OCI-M2 (cell line): ENCODE measurements around the gene HIF1A.
"Not testable (repeated sequence)": the region's sequence is repeated elsewhere in the genome, so short reads cannot be mapped to it uniquely, and the experiment has no call there.

Experiments
- DNase-seq: peaks from one replicate; lab custom pipeline; 2025; ENCODE audit not compliant: unreplicated experiment; lab: John Stamatoyannopoulos, UW

Gene HIF1A

DNA sequence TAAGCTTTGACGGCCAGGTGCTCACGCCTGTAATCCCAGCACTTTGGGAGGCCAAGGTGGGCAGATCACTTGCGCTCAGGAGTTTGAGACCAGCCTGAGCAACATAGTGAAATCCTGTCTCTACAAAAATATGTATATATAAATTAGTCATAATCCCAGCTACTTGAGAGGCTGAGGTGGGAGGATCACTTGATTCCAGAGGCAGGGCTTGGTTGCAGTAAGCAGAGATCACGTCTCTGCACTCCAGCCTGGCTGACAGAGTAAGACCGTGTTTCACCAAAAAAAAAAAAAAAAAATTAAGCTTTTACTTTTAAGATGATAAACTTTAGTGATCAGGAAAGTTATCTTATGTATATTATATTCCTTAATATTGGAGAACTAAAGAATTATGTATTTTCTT lies 48.9 kb downstream of the HIF1A start:
- no peak for DNase-seq

DNA sequence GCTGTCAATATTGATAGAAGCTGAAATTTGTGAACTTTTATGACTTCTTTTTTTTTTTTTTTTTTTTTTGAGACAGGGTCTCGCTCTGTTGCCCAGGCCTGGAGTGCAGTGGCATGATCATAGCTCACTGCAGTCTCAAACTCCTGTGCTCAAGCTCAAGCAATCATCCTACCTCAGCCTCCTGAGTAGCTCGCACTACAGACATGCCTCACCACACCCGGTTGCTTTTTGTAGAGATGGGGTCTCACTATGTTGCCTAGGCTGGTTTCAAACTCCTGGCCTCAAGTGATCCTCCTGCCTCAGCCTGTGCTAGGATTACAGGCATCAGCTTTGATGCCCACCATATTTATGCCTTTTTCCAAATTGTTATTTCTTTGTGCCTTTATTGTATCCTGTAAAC lies 51.0 kb downstream of the HIF1A start:
- DNase-seq: not testable (repeated sequence)

DNA sequence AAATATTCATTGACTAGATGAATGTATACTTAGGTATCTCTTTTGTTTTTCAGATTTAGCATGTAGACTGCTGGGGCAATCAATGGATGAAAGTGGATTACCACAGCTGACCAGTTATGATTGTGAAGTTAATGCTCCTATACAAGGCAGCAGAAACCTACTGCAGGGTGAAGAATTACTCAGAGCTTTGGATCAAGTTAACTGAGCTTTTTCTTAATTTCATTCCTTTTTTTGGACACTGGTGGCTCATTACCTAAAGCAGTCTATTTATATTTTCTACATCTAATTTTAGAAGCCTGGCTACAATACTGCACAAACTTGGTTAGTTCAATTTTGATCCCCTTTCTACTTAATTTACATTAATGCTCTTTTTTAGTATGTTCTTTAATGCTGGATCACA lies 51.6 kb downstream of the HIF1A start:
- DNase-seq: no peak

- DNase-seq: no peak
Measured at GRCh38 chr14:61747342-61747741, 52.0 kb downstream of the HIF1A start.

DNA sequence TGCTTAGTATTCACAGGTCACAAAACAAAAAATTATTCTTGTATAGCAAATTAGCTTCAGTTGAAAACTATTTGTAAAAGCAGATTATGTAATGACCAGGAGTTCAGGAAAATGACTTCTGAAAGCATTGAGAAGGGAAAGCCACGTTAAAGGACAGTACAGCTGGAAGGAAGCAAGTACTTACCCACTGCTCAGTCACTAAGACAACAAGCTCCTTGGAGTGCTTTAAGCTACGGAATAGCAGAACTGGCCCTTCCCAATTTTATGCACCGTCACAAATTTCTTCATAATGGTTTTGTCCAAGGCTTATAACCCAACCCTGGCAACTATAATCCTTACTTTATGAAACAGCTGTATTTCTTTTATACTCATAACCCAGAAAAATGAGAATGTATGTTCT lies 54.0 kb downstream of the HIF1A start:
- no peak for DNase-seq

DNA sequence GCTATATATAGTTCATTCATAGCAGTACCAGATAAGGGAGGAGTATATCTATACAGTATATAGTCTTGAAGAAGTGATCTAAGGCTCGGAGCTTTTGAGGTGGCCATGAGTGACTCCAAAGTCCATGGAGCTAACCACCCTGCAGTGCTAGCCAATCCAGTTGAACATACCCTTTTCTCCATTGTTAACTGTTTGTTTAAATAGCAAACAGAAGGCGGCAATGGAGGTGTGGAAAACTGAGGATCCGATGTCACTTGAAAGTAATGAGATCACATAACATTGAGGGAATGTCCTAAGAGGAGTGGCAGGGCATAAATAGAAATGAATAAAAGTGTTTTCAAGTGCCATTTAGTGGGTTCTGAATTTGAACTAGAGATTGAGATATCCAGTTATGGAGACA lies 54.6 kb downstream of the HIF1A start:
- DNase-seq: no peak

DNA sequence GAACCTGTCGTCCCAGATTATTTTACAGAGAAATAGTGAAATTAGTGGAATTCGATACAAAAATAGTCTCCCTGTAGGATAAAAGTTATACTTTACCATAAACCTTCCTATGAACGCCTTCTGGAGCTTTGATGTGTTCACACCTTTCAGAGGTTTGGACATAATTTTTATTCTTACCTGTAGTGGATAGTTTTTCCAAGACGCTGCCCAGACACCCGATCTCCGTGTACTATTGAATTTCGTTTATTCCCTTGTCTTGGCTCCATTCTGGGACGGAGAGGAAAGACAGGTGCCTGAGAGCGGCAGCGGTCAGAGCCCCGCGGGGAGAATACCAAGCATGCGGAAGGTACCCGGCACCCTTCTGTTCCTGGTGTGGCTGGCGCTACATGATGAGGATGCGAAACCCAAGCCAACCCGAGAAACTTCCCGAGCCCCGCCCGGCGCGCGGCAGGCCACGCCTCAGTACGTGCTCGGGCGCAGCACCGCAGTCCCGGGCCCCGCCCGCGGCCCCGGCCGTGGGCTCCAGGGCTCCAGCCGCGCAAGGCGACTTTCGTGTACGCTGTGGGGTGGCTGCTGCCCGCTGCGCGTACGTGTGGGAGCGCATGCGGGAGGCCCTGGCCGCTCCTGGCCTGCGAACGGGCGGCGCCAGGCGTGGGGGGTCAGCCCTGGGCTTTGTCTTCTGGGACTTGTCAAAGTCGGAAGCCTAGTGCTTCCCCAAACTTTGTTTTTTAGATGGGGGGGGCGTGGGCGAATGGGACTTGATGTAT lies 55.6 kb downstream of the HIF1A start:
- DNase-seq: no peak

- DNase-seq: no peak
Measured at GRCh38 chr14:61751475-61751989, 56.2 kb downstream of the HIF1A start.

- DNase-seq: no peak
Measured at GRCh38 chr14:61752626-61753025, 57.3 kb downstream of the HIF1A start.

- no peak for DNase-seq
Measured at GRCh38 chr14:61753631-61754030, 58.3 kb downstream of the HIF1A start.

DNA sequence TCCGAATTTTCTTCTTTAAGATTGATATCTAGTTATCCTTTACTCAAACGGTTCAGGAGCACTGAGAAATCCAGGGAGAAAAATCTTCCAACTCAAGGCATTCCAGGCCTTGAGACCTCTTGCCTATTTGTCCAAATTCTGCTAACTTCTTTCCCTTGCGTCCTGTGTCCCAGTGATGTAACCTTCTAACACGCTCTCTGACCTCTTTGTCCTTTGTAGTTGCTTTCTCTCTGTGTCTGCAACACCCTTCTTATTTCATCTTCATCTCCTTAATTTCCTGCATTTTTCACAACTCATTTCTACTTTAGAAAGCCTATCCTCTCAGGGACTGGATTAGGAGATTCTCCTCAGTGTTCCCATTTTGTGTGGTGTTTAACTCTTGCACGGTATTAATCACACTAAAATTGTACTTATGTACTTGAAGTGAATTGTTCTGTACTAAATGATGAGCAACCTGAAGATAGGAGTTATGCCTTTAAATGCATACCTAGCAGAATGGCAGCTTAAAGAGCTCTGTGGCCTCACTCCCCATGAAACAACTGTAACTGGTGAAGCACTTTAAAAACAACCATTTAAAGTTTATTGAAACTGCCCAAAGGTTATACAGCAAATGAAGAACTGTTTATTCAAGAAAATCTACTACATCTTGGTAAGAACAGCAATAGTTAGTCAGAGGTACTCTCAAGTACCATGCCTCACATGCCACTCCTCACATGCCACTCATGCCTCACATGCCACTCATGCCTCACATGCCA lies 59.5 kb downstream of the HIF1A start:
- DNase-seq: no peak

GRCh38 chr14:61755382-61755742 lies 60.0 kb downstream of the HIF1A start:
- DNase-seq: not testable (repeated sequence)

DNA sequence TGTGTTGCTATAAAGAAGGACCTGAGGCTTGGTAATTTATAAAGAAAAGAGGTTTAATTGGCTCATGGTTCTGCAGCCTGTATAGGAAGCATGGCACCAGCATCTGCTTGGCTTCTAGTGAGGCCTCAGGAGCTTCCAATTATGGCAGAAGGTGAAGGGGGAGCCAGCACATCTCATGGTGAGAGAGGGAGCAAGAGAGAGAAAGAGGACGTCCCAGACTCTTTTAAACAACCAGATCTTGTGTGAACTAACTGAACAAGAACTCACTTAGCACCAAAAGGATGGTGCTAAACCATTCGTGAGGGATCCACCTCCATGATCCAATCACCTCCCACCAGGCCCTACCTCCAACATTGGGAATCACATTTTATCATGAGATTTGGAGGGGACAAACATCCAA lies 60.8 kb downstream of the HIF1A start:
- DNase-seq: no peak

- no peak for DNase-seq
Measured at GRCh38 chr14:61759878-61760277, 64.6 kb downstream of the HIF1A start.

GRCh38 chr14:61761557-61761956 lies 66.2 kb downstream of the HIF1A start:
- DNase-seq: no peak

DNA sequence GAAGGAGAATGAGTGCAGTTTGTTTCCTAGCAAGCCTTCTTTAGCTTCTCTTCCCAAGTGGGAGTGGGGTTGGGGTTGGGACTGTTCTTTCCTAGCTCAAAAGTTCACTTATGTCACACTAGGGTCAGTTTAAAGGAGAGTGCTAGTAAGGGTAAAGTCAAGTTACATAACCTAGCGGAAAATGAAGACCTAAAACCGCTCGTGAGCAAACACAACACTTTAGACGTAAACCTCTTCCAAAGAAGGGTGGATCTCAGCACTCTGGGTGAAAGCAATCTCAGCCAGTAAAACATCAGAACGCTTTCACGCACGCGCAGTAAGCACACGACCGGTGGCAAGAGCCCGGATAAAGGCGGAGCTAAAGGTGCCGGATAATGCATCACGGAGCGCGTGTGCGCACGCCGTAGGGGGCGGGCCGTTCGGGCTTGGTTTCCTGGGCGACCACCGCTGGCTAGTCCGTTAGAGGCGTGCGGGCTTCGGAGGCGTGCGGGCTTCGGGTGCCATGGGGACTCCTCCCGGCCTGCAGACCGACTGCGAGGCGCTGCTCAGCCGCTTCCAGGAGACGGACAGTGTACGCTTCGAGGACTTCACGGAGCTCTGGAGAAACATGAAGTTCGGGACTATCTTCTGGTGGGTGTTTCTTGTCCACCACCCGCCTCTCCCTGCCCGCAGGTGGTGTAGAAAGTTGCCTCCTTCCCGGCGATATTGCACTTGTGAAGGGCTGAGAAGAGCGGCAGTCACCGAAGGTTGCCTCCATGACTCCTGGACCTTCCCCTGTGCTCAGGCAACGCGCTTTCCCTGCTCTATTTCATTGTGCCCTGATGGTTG lies 66.9 kb downstream of the HIF1A start, which contains the start of gene SNAPC1:
SNAPC1 (plus strand) TSS at position 462 of the 828 bp plus-strand sequence; CDS start at position 503, 41 bp downstream.
- DNase-seq: peak; percentile 87

- no peak for DNase-seq
Measured at GRCh38 chr14:61764342-61765122, 69.2 kb downstream of the HIF1A start.

DNA sequence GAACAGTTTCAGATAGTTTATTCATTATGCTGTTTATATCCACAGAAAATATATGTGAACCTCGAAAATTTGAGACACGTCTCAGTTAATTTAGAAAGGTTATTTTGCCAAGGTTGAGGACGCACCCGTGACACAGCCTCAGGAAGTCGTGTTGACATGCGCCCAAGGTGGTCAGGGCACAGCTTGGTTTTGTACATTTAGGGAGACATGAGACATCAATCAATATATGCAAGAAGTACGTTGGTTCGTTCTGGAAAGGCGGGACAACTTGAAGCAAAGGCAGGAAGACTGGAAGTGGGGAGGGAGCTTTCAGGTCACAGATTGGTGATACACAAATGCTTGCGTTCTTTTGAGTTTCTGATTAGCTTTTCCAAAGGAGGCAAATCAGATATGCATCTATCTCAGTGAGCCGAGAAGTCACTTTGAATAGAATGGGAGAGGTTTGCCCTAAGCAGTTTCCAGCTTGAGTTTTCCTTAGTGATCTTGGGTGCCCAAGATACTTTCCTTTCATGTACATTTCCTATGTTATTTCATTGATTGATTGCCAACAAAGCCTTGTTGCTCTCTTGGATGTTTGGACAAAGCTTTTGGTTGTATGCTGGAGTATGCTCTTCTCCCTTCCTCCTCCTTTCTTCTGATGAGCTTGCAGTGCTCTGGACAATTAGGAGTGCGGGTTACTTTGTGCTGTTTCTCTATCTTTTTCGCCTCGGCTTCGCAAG lies 70.1 kb downstream of the HIF1A start:
- no peak for DNase-seq

GRCh38 chr14:61766151-61766550 lies 70.8 kb downstream of the HIF1A start:
- DNase-seq: no peak

GRCh38 chr14:61768240-61768639 lies 72.9 kb downstream of the HIF1A start:
- DNase-seq: no peak
